GM18870 (cell line): ENCODE data around the gene TMEM271.

Experiments
- ATAC-seq: cut with Tn5 transposase; IDR thresholded peaks from one replicate; pipeline ENCODE4 v1.9.1; 2021; ENCODE audit warnings: moderate library complexity; ENCODE audit not compliant: unreplicated experiment

Gene TMEM271

GRCh38 chr4:576245-576821 lies at the start of gene TMEM271:
TSS of gene TMEM271 (minus strand) at chr4:576295. CDS start at chr4:576062, 233 bp downstream.
- ATAC-seq, result no peak

- no peak for ATAC-seq
These were observed 49.6 kb upstream of the TMEM271 start for GRCh38 chr4:625631-626161.

GRCh38 chr4:624705-625590 lies 48.9 kb upstream of the TMEM271 start, which contains the start of gene PDE6B:
TSS of gene PDE6B (plus strand) at chr4:625573. CDS start at chr4:625627, 54 bp downstream.
- no peak for ATAC-seq

- ATAC-seq, result no peak
These were observed 47.9 kb upstream of the TMEM271 start for GRCh38 chr4:623914-624566.

- ATAC-seq, result no peak
These were observed 47.2 kb upstream of the TMEM271 start for GRCh38 chr4:622996-623913.

- no peak for ATAC-seq
These were observed 46.2 kb upstream of the TMEM271 start for GRCh38 chr4:622071-622995.

- ATAC-seq, result no peak
These were observed 45.4 kb upstream of the TMEM271 start for GRCh38 chr4:621296-622070.

- no peak for ATAC-seq
These were observed 44.8 kb upstream of the TMEM271 start for GRCh38 chr4:620851-621261.

- no peak for ATAC-seq
These were observed 44.1 kb upstream of the TMEM271 start for GRCh38 chr4:620201-620600.

GRCh38 chr4:617644-618641 lies 41.8 kb upstream of the TMEM271 start:
- ATAC-seq, result no peak

- no peak for ATAC-seq
These were observed 41.0 kb upstream of the TMEM271 start for GRCh38 chr4:616911-617643.

- ATAC-seq, result no peak
These were observed 40.0 kb upstream of the TMEM271 start for GRCh38 chr4:616091-616490.

GRCh38 chr4:613126-613525 lies 37.0 kb upstream of the TMEM271 start:
- ATAC-seq, result no peak

GRCh38 chr4:612749-613125 lies 36.6 kb upstream of the TMEM271 start:
- ATAC-seq, result no peak

- ATAC-seq, result no peak
These were observed 36.1 kb upstream of the TMEM271 start for GRCh38 chr4:612052-612748.
